NCI-H774 (cell line): ENCODE results near the gene SPINK5.
A peak's percentile ranks its signal among the peaks of the same experiment; 100 is the strongest.

Experiments used
- DNase-seq: peaks from one replicate; lab custom pipeline; 2025; lab: John Stamatoyannopoulos, UW

The SPINK5 gene

GRCh38 chr5:148094336-148094735 is 30.6 kb downstream of the SPINK5 start:
- DNase-seq: no peak

- DNase-seq: no peak
Observed at GRCh38 chr5:148104226-148104625, 40.4 kb downstream of the SPINK5 start.

GRCh38 chr5:148107608-148108007 is 43.8 kb downstream of the SPINK5 start:
- DNase-seq: no peak

DNA sequence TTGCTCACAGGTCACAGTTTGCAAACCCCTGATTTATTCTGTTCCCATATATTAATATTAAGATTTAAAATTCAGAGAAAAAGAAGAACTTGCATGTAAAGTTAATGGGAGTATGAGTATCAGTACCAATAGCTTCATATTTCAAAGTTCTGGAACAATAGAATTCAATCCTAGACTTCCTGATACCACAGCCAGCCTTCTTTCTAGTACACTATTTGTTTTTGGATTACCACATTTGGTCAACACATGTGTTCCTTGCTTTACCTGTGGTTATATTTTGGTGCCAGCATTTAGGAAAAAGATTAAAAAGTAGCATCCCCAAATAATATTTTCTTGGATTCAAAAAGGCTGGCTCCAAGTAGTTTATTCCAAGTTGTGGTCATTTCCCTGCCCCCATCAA is 49.5 kb downstream of the SPINK5 start:
- DNase-seq: no peak

- no peak for DNase-seq
Observed at GRCh38 chr5:148120317-148120716, 56.5 kb downstream of the SPINK5 start.

GRCh38 chr5:148125641-148126040 is 61.9 kb downstream of the SPINK5 start:
- no peak for DNase-seq

- DNase-seq: no peak
Observed at GRCh38 chr5:148135091-148136048, 71.6 kb downstream of the SPINK5 start.

DNA sequence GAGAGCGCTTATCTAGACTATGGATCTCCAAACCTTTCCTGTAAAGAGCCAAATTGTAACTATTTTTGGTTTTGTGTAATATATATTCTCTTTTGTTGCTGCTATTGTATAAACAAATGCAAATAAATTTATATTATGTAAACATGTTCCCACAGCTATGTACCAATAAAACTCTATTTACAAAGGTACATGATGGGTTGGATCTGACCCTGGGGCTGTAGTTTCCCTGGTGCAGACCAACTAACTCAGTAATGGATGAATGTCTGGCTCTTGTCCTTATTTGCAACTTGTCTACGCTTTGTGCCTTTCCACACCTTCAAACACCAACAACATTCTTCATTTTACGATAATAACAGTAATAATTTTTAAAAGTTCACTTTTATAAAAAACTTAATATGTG is 77.1 kb downstream of the SPINK5 start:
- no peak for DNase-seq

- no peak for DNase-seq
Observed at GRCh38 chr5:148141645-148142044, 77.9 kb downstream of the SPINK5 start.

- DNase-seq: peak; percentile 26
Observed at GRCh38 chr5:148145916-148146315, 82.1 kb downstream of the SPINK5 start.

- no peak for DNase-seq
Observed at GRCh38 chr5:148146487-148146886, 82.7 kb downstream of the SPINK5 start.

- peak; percentile 65 for DNase-seq
Observed at GRCh38 chr5:148147415-148147814, 83.6 kb downstream of the SPINK5 start.

DNA sequence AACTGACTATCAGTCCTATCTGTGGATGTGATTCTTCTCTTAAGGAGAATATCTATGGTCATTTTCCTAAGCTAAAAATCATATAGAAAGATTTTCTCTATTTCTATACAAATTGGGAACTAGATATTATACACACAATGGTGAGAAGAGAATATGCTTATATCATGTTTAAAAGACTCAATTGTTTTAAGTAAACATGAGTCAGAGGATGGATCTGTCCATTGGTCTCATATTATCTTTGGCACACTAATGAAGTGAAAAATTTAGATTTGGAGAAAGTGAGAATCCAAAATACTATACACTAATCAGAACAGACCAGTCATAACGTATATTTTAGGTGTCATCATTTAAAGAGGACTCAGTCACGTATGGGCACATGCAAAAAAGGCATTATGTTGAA is 88.1 kb downstream of the SPINK5 start:
- no peak for DNase-seq

GRCh38 chr5:148152781-148153180 is 89.0 kb downstream of the SPINK5 start:
- no peak for DNase-seq

DNA sequence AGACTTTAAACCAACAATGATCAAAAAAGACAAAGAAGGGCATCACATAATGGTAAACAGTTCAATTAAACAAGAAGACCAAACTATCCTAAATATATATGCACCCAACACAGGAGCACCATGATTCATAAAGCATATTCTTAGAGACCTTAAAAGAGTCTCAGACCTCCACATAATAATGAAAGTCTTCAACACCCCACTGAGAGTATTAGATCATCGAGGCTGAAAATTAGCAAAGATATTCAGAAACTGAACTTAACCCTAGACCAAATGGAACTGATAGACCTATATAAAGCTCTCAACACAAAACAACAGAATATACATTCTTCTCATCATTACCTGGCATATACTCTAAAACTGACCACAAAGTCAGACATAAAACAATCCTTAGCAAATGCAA is 92.8 kb downstream of the SPINK5 start:
- no peak for DNase-seq

DNA sequence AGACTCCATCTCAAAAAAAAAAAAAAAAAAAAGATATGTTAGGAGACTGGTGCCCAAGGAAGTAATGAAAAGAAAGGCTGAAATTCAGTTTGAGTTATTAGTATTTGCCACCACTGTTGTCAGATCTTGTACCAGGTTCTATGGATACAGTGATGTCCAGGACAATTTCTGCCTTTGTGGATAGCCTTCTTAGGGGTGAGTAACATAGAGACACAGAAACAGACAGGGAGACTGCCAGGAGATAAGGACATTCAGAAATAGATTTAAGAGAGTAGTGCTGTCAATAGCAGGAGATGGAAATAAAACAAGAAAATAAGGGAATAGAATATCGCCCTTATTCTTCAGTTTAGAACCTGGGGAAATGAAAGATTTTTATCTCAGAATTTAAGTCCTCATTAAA is 98.3 kb downstream of the SPINK5 start:
- no peak for DNase-seq

- DNase-seq: no peak
Observed at GRCh38 chr5:148163345-148163744, 99.6 kb downstream of the SPINK5 start.

GRCh38 chr5:148166550-148167283 is 102.9 kb downstream of the SPINK5 start:
- no peak for DNase-seq

DNA sequence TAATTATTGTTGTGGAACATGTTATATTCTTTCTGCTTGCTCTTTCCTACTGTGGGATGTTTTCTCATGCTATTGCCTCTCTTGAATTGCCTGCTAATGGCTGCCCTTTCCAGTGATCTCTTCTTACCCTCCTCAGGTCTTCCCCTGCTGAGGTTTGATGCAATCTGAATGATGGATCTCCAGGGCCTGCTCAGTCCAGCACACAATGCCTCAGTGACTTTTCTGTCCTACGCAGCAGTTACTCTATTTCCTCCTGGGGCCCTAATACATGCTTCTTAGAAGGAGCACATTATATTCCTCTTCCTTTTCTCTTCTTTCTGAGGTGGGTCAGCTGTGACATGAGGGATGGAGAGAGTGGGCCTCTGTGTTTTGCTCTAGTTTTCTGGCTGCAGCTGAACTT is 104.5 kb downstream of the SPINK5 start, which contains the start of gene SPINK14:
Gene SPINK14 (plus strand): TSS at position 301 of the 400 bp plus-strand sequence. CDS start 1,187 bp downstream, outside the sequence.
- DNase-seq: no peak

DNA sequence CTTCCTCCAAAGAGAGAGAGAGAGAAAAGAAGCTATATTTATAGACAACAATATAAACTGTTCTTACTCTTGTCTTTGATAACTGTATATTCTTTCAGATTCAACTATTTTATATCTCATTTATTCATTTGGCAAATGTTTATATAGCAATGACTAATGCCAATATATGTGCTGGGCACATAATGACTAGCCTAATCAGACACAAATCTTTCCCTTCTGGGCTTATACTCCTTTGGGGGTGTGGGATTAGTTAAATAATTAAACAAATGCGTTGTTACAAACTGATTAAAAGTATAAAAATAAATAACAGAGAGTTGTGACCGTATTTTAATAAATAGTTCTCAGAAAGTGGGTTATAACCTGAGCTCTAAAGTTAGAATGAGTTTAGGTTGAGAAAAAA is 108.6 kb downstream of the SPINK5 start:
- DNase-seq: no peak

- no peak for DNase-seq
Observed at GRCh38 chr5:148176480-148176879, 112.7 kb downstream of the SPINK5 start.

- no peak for DNase-seq
Observed at GRCh38 chr5:148177207-148177606, 113.4 kb downstream of the SPINK5 start.

DNA sequence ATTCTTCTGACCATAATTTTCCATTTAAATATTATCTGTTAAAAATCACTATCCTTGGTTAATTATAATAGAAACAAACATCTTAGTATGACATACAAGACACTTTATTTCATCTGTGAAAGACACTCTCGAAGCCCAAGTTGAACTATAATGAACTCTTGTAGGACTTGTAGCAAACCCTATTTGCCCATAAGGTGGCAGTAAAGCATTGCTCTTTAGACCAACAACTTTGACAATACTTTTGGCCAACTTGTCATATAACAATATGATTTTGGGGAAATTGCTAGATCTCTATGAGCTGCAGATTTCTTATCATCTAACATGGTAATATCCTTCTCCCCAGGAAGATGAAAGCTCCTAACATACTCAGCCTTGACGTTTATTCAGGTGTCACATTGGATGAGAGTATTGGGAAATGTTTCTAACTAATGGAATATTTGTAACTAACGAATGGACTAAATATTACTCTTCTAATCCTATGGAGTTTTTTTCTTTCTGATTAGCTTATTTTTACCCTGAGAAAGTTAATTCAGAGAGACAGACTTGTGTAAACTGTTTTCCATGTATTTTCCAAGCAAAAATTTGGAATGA is 115.5 kb downstream of the SPINK5 start:
- DNase-seq: peak; percentile 51
